Measurements from ENCODE around the gene ATP2C2. TPM values are rescaled to one million over a fixed set of nuclear protein-coding genes. Genes with fewer than 3 reads are reported as not detected.

Gene ATP2C2
- total RNA-seq, 1 experiment from 2014 or later = not detected

- no peaks in the 10 kb centered on the region for H3K36me3 ChIP-seq (ENCODE audit: insufficient read depth, low read length, poor library complexity, severe bottlenecking)
- no peak overlapping the region for H3K4me3 ChIP-seq (ENCODE audit: low read depth, low read length, poor library complexity, severe bottlenecking)
- no peaks in the 10 kb centered on the region for H3K9me3 ChIP-seq (ENCODE audit: low read depth, low read length, poor library complexity, severe bottlenecking)
- ChIA-PET POLR2A (ENCODE audit: low non-redundant PET) (no interaction called here), CTCF (no interaction called here)
- no peak for DNase-seq (ENCODE audit: low spot score)
- peaks cover 42% of the 10 kb centered on the region for H3K27me3 ChIP-seq (replicated peaks; ENCODE audit: insufficient read depth, low read depth, low read length, poor library complexity)
- no peak overlapping the region for H3K27ac ChIP-seq (ENCODE audit: low read depth, low read length, poor library complexity, severe bottlenecking)
- TF ChIP-seq CTCF (conservative IDR thresholded peaks at IDR 0.05; ENCODE audit: low read depth, low read length) = no peak
- intact Hi-C loops (cut with micrococcal nuclease; ENCODE audit: unreplicated experiment) = no loop called here
- no peaks in the 10 kb centered on the region for H3K4me1 ChIP-seq (ENCODE audit: insufficient read depth, low read length, poor library complexity, severe bottlenecking)
- BruUV-seq (replicated peaks) = no TSS peak
Measured at GRCh38 chr16:84410361-84411138, 42.2 kb downstream of the ATP2C2 start.

- BruUV-seq (replicated peaks) = no TSS peak
- TF ChIP-seq EZH2 (IDR thresholded peaks at IDR 0.05; ENCODE audit: borderline replicate concordance, low read depth, low read length, poor library complexity, severe bottlenecking) (no peak), CTCF (conservative IDR thresholded peaks at IDR 0.05; ENCODE audit: low read depth, low read length) (no peak)
- H3K4me1 ChIP-seq (ENCODE audit: insufficient read depth, low read length, poor library complexity, severe bottlenecking) = no peaks in the 10 kb centered on the region
- DNase-seq (ENCODE audit: low spot score) = no peak
- no peak overlapping the region for H3K4me3 ChIP-seq (ENCODE audit: low read depth, low read length, poor library complexity, severe bottlenecking)
- no peak overlapping the region for H3K27ac ChIP-seq (ENCODE audit: low read depth, low read length, poor library complexity, severe bottlenecking)
- no peaks in the 10 kb centered on the region for H3K9me3 ChIP-seq (ENCODE audit: low read depth, low read length, poor library complexity, severe bottlenecking)
- intact Hi-C loops (cut with micrococcal nuclease; ENCODE audit: unreplicated experiment) = no loop called here
- H3K36me3 ChIP-seq (ENCODE audit: insufficient read depth, low read length, poor library complexity, severe bottlenecking) = no peaks in the 10 kb centered on the region
- POLR2A ChIA-PET (ENCODE audit: low non-redundant PET) = interaction anchor here (0.7 kb wide), 1 partner anchor 99 kb away, joined by 3 read pairs; no protein-coding TSS in a partner anchor
- peaks cover 38% of the 10 kb centered on the region for H3K27me3 ChIP-seq (replicated peaks; ENCODE audit: insufficient read depth, low read depth, low read length, poor library complexity)
- CTCF ChIA-PET = no interaction called here
Measured at GRCh38 chr16:84411768-84412167, 43.4 kb downstream of the ATP2C2 start.

GRCh38 chr16:84412262-84412661 lies 43.9 kb downstream of the ATP2C2 start:
- CTCF ChIA-PET = no interaction called here
- POLR2A ChIA-PET (ENCODE audit: low non-redundant PET) = no interaction called here

More at GRCh38 chr16:84412262-84412661, 43.9 kb downstream of the ATP2C2 start:
- Histone ChIP-seq H3K27ac (ENCODE audit: low read depth, low read length, poor library complexity, severe bottlenecking) (no peak overlapping the region), H3K4me1 (ENCODE audit: insufficient read depth, low read length, poor library complexity, severe bottlenecking) (no peaks in the 10 kb centered on the region), H3K4me3 (ENCODE audit: low read depth, low read length, poor library complexity, severe bottlenecking) (no peak overlapping the region), H3K36me3 (ENCODE audit: insufficient read depth, low read length, poor library complexity, severe bottlenecking) (no peaks in the 10 kb centered on the region), H3K27me3 (replicated peaks; ENCODE audit: insufficient read depth, low read depth, low read length, poor library complexity) (peaks cover 33% of the 10 kb centered on the region), H3K9me3 (ENCODE audit: low read depth, low read length, poor library complexity, severe bottlenecking) (no peaks in the 10 kb centered on the region)
- intact Hi-C loops (cut with micrococcal nuclease; ENCODE audit: unreplicated experiment) = no loop called here
- TF ChIP-seq CTCF (conservative IDR thresholded peaks at IDR 0.05; ENCODE audit: low read depth, low read length) = no peak
- no peak for TF ChIP-seq EZH2 (IDR thresholded peaks at IDR 0.05; ENCODE audit: borderline replicate concordance, low read depth, low read length, poor library complexity, severe bottlenecking)
- BruUV-seq (replicated peaks) = no TSS peak
- DNase-seq (ENCODE audit: low spot score) = no peak
